ENCODE data around the gene MYO3A. TPM values are rescaled to one million over a fixed set of nuclear protein-coding genes. Genes with fewer than 3 reads are reported as not detected.

The MYO3A gene
- total and polyA plus RNA-seq, 12 donors = under 0.01 to 0.17 TPM; not detected in 10

GRCh38 chr10:26157734-26158133, 223.7 kb downstream of the MYO3A start:
- Histone ChIP-seq H3K36me3 (no peaks in the 10 kb centered on the region), H3K27ac (no peak overlapping the region), H3K9me3 (no peaks in the 10 kb centered on the region), H3K27me3 (no peaks in the 10 kb centered on the region), H3K4me1 (no peaks in the 10 kb centered on the region), H3K4me3 (no peak overlapping the region)
- no peak for ATAC-seq
- WGBS, 2 donors = 82 to 84% methylated on average over 4 of the region's 4 CpGs
- TF ChIP-seq CTCF (IDR thresholded peaks at IDR 0.05) = no peak
- DNase-seq = no peak
- intact Hi-C loops (cut with DNase I) = no loop called here

- Histone ChIP-seq H3K4me1 (no peaks in the 10 kb centered on the region), H3K27me3 (no peaks in the 10 kb centered on the region), H3K27ac (no peak overlapping the region), H3K4me3 (no peak overlapping the region), H3K36me3 (no peaks in the 10 kb centered on the region), H3K9me3 (no peaks in the 10 kb centered on the region)
- DNase-seq = no peak
- intact Hi-C loops (cut with DNase I) = no loop called here
- ATAC-seq = no peak
- 31 to 43% methylated on average over 2 of the region's 2 CpGs for WGBS, 2 donors
- TF ChIP-seq CTCF (IDR thresholded peaks at IDR 0.05) = no peak
These were observed 235.4 kb downstream of the MYO3A start for GRCh38 chr10:26169466-26169865.

GRCh38 chr10:26172131-26172530, 238.1 kb downstream of the MYO3A start:
- no peaks in the 10 kb centered on the region for H3K9me3 ChIP-seq
- no peak overlapping the region for H3K4me3 ChIP-seq
- TF ChIP-seq CTCF (IDR thresholded peaks at IDR 0.05) = no peak
- ATAC-seq (no peak), DNase-seq (no peak)
- H3K4me1 ChIP-seq = no peaks in the 10 kb centered on the region
- intact Hi-C loops (cut with DNase I) = no loop called here
- no peaks in the 10 kb centered on the region for H3K36me3 ChIP-seq
- H3K27ac ChIP-seq = no peak overlapping the region
- H3K27me3 ChIP-seq = no peaks in the 10 kb centered on the region
- 58 to 65% methylated on average over 7 of the region's 7 CpGs for WGBS, 2 donors

GRCh38 chr10:26173837-26174236, 239.8 kb downstream of the MYO3A start:
- ATAC-seq (no peak), DNase-seq (no peak)
- WGBS, 2 donors = 28 to 32% methylated on average over 2 of the region's 2 CpGs
- Histone ChIP-seq H3K4me3 (no peak overlapping the region), H3K27me3 (no peaks in the 10 kb centered on the region), H3K27ac (no peak overlapping the region), H3K9me3 (no peaks in the 10 kb centered on the region), H3K36me3 (no peaks in the 10 kb centered on the region), H3K4me1 (no peaks in the 10 kb centered on the region)
- intact Hi-C loops (cut with DNase I) = no loop called here
- TF ChIP-seq CTCF (IDR thresholded peaks at IDR 0.05) = no peak

GRCh38 chr10:26177341-26177740, 243.3 kb downstream of the MYO3A start:
- no peaks in the 10 kb centered on the region for H3K9me3 ChIP-seq
- no peak overlapping the region for H3K27ac ChIP-seq
- H3K4me3 ChIP-seq = no peak overlapping the region
- intact Hi-C loops (cut with DNase I) = no loop called here
- H3K4me1 ChIP-seq = no peaks in the 10 kb centered on the region
- H3K36me3 ChIP-seq = no peaks in the 10 kb centered on the region
- DNase-seq (no peak), ATAC-seq (no peak)
- TF ChIP-seq CTCF (IDR thresholded peaks at IDR 0.05) = no peak
- 67 to 77% methylated on average over 4 of the region's 4 CpGs for WGBS, 2 donors
- H3K27me3 ChIP-seq = no peaks in the 10 kb centered on the region

Measured in heart right ventricle (tissue), 16 donors.